Body of pancreas (tissue), 4 donors: ENCODE data around the gene HS1BP3. TPM values are rescaled to one million over a fixed set of nuclear protein-coding genes. Genes with fewer than 3 reads are reported as not detected.

ENCODE experiments used
- ATAC-seq: fragments of 150-250 bp; one replicate; pipeline ENCODE4 v1.9.1; 2016
- DNase-seq, 4 donors: peaks; one replicate each; pipeline ENCODE4 v3.0.0-alpha.2; 2019
- H3K27ac ChIP-seq, 4 donors: fragments of 200-600 bp; sonication (generic); 1 replicate in 3 of 4; 2 replicates in 1 of 4; pipeline versions ENCODE4 v1.5.1 to v1.6.1; 2016 to 2019; ENCODE audit warnings: mild to moderate bottlenecking in 1 of 4, mixed read lengths in 1 of 4, moderate library complexity in 1 of 4
- H3K27me3 ChIP-seq, 2 donors: fragments of 200-600 bp; sonication (generic); one replicate each; pipeline ENCODE4 v1.6.0; 2016; ENCODE audit warnings: mild to moderate bottlenecking in 1 of 2
- H3K36me3 ChIP-seq, 2 donors: fragments of 200-600 bp; sonication (generic); replicated peaks in 1 of 2; 2 replicates each; pipeline ENCODE4 v1.5.1; 2016; ENCODE audit warnings: low read depth in 2 of 2; ENCODE audit not compliant: insufficient read depth in 1 of 2
- H3K4me1 ChIP-seq: fragments of 200-600 bp; sonication (generic); one replicate; pipeline ENCODE4 v1.6.0; 2016
- H3K4me3 ChIP-seq, 2 donors: fragments of 200-600 bp; sonication (generic); 1 replicate in 1 of 2; 2 replicates in 1 of 2; pipeline ENCODE4 v1.5.1; 2016 to 2019
- H3K9me3 ChIP-seq, 3 donors: fragments of 200-600 bp; sonication (generic); 1 replicate in 2 of 3; 2 replicates in 1 of 3; pipeline ENCODE4 v1.5.1; 2016
- CTCF ChIP-seq, 7 experiments: fragments of 450-650 bp in 4 of 7; fragments of 200-600 bp in 3 of 7; sonication (generic) in 3 of 7; IDR thresholded peaks; one replicate each; pipeline ENCODE4 v1.5.1; 2016 to 2019; ENCODE audit warnings: antibody characterized with exemption in 7 of 7
- POLR2A ChIP-seq, 3 donors: fragments of 450-650 bp; IDR thresholded peaks; one replicate each; pipeline ENCODE4 v1.6.1; 2016; ENCODE audit warnings: antibody characterized with exemption in 3 of 3, mild to moderate bottlenecking in 2 of 3
- WGBS, 2 donors: methylation state at CpG; one replicate each; pipeline ENCODE4 v1.1.5; 2017; 5-methylcytosine and 5-hydroxymethylcytosine counted together
- intact Hi-C: fragments of 100-400 bp; cut with DNase I; formaldehyde crosslinking; loops from one replicate; pipeline ENCODE4 v1.15.1; 2023
- total RNA-seq, 2 donors: library from RNA; depleted of rRNA; stranded (reverse); fragments of >200 nt; gene quantifications; one replicate each; pipeline ENCODE4 v1.1.0, GENCODE V29; 2016

The HS1BP3 gene
- total RNA-seq, 2 donors from 2014 or later: 21.1 to 23.1 TPM

GRCh38 chr2:20651731-20652099 is 817 bp upstream of the HS1BP3 start:
- Histone ChIP-seq H3K27ac (peak overlapping the region; percentile 83 to 91 (median 87)), H3K4me1 (peaks cover 26% of the 10 kb centered on the region), H3K27me3 (no peaks in the 10 kb centered on the region), H3K36me3 (no peaks in the 10 kb centered on the region), H3K9me3 (no peaks in the 10 kb centered on the region), H3K4me3 (no peak overlapping the region)
- no peak for TF ChIP-seq CTCF (IDR thresholded peaks at IDR 0.05)
- TF ChIP-seq POLR2A (IDR thresholded peaks at IDR 0.05): no peak
- ATAC-seq (no peak), DNase-seq (no peak)
- intact Hi-C loops: no loop called here
- 68 to 81% methylated on average over 7 of the region's 7 CpGs for WGBS, 2 donors

GRCh38 chr2:20650393-20650876 is 463 bp downstream of the HS1BP3 start:
- Histone ChIP-seq H3K27me3 (no peaks in the 10 kb centered on the region), H3K9me3 (no peaks in the 10 kb centered on the region), H3K36me3 (no peaks in the 10 kb centered on the region), H3K4me3 (peak overlapping the region; percentile 31 to 90), H3K27ac (peak overlapping the region; percentile 83 to 91 (median 87)), H3K4me1 (peaks cover 26% of the 10 kb centered on the region)
- intact Hi-C loops: no loop called here
- no peak for TF ChIP-seq POLR2A (IDR thresholded peaks at IDR 0.05)
- TF ChIP-seq CTCF (IDR thresholded peaks at IDR 0.05): no peak
- peak; percentile 11 for ATAC-seq
- WGBS, 2 donors: 8 to 11% methylated on average over 15 to 19 of the region's 19 CpGs
- peak in 2 of 4 donors; percentile 44 to 49 for DNase-seq

- peak overlapping the region in 2 of 4 donors; percentile 85 to 89 for H3K27ac ChIP-seq
- no peaks in the 10 kb centered on the region for H3K27me3 ChIP-seq
- no peaks in the 10 kb centered on the region for H3K36me3 ChIP-seq
- no peak for TF ChIP-seq CTCF (IDR thresholded peaks at IDR 0.05)
- no peak for TF ChIP-seq POLR2A (IDR thresholded peaks at IDR 0.05)
- WGBS, 2 donors: 36 to 40% methylated on average over 7 of the region's 7 CpGs
- intact Hi-C loops: no loop called here
- peak overlapping the region; percentile 31 to 90 for H3K4me3 ChIP-seq
- H3K4me1 ChIP-seq: peaks cover 26% of the 10 kb centered on the region
- H3K9me3 ChIP-seq: no peaks in the 10 kb centered on the region
- ATAC-seq: no peak
- DNase-seq: no peak
These were observed 922 bp downstream of the HS1BP3 start for GRCh38 chr2:20649976-20650375.

GRCh38 chr2:20649576-20649975 is 1.3 kb downstream of the HS1BP3 start:
- H3K4me3 ChIP-seq: no peak overlapping the region
- peaks cover 26% of the 10 kb centered on the region for H3K4me1 ChIP-seq
- H3K36me3 ChIP-seq: no peaks in the 10 kb centered on the region
- DNase-seq (no peak), ATAC-seq (no peak)
- intact Hi-C loops: no loop called here
- TF ChIP-seq CTCF (IDR thresholded peaks at IDR 0.05) (no peak), POLR2A (IDR thresholded peaks at IDR 0.05) (no peak)
- no peaks in the 10 kb centered on the region for H3K27me3 ChIP-seq
- WGBS, 2 donors: 79 to 81% methylated on average over 7 to 11 of the region's 11 CpGs
- no peaks in the 10 kb centered on the region for H3K9me3 ChIP-seq
- H3K27ac ChIP-seq: no peak overlapping the region

GRCh38 chr2:20648831-20649230 is 2.1 kb downstream of the HS1BP3 start:
- no peaks in the 10 kb centered on the region for H3K9me3 ChIP-seq
- no peak overlapping the region for H3K27ac ChIP-seq
- WGBS, 2 donors: 95 to 96% methylated on average over 9 of the region's 9 CpGs
- peaks cover 26% of the 10 kb centered on the region for H3K4me1 ChIP-seq
- H3K27me3 ChIP-seq: no peaks in the 10 kb centered on the region
- ATAC-seq: no peak
- DNase-seq: no peak
- no peak overlapping the region for H3K4me3 ChIP-seq
- no peaks in the 10 kb centered on the region for H3K36me3 ChIP-seq
- intact Hi-C loops: no loop called here
- TF ChIP-seq POLR2A (IDR thresholded peaks at IDR 0.05) (no peak), CTCF (IDR thresholded peaks at IDR 0.05) (no peak)
